Endothelial cell of umbilical vein (primary cell): Measurements from ENCODE around the gene TSPAN5. TPM values are rescaled to one million over a fixed set of nuclear protein-coding genes. Genes with fewer than 3 reads are reported as not detected.

ENCODE experiments used
- BruUV-seq: library from RNA; stranded (reverse); fragments of 400-500 nt; replicated peaks from 2 replicates; lab custom pipeline; 2021; lab: Mats Ljungman, UMichigan
- CTCF ChIA-PET: fragments of 300-600, 350-600 bp; sonication (Branson Sonifier 250); formaldehyde crosslinking; loops from one replicate; lab custom pipeline; 2021; ENCODE audit warnings: antibody characterized with exemption, inconsistent platforms; lab: Charles Lee
- POLR2A ChIA-PET: fragments of 300-600, 350-600 bp; sonication (Branson Sonifier 250); formaldehyde crosslinking; loops from one replicate; lab custom pipeline; 2021; ENCODE audit warnings: antibody characterized with exemption, inconsistent platforms; lab: Charles Lee
- DNase-seq: peaks from one replicate; pipeline ENCODE4 v3.0.0-alpha.2; 2011; ENCODE audit warnings: low read depth, low spot score
- FAIRE-seq: peaks from 2 replicates; lab custom pipeline; 2011; peaks lifted over from hg19 to GRCh38; lab: Jason Lieb, UNC
- H2AFZ ChIP-seq: 2 replicates; pipeline ENCODE4 v1.6.0; 2012; ENCODE audit warnings: low read depth, low read length, control low read depth, inconsistent platforms
- H3K27ac ChIP-seq: 2 replicates; pipeline ENCODE4 v1.5.1; 2011; ENCODE audit warnings: low read depth, mild to moderate bottlenecking, control low read depth, low read length, moderate library complexity; ENCODE audit not compliant: insufficient read depth
- H3K27me3 ChIP-seq, 2 experiments: 2 replicates each; pipeline versions ENCODE4 v1.6.0 to v1.6.1; 2011; ENCODE audit warnings: low read length in 2 of 2, mixed read lengths in 1 of 2; ENCODE audit not compliant: control insufficient read depth in 2 of 2, insufficient read depth in 2 of 2
- H3K36me3 ChIP-seq, 2 experiments: 2 replicates in 1 of 2; 3 replicates in 1 of 2; pipeline ENCODE4 v1.5.1; 2011; ENCODE audit warnings: low read length in 2 of 2, mild to moderate bottlenecking in 1 of 2, moderate library complexity in 1 of 2; ENCODE audit not compliant: control insufficient read depth in 2 of 2, insufficient read depth in 2 of 2; ENCODE audit errors: extremely low read depth in 1 of 2
- H3K4me1 ChIP-seq: 3 replicates; pipeline ENCODE4 v1.5.1; 2011; ENCODE audit warnings: mild to moderate bottlenecking, low read length; ENCODE audit not compliant: control insufficient read depth, insufficient read depth; ENCODE audit errors: extremely low read depth
- H3K4me2 ChIP-seq: 2 replicates; pipeline ENCODE4 v1.6.1; 2011; ENCODE audit warnings: low read length, control low read depth, mixed read lengths; ENCODE audit not compliant: insufficient read depth
- H3K4me3 ChIP-seq, 3 experiments: fragments of 200-600 bp in 1 of 3; sonication (generic), shearing (Covaris generic) in 1 of 3; replicated peaks in 1 of 3; 2 replicates each; pipeline ENCODE4 v1.5.1; 2011 to 2016; ENCODE audit warnings: control low read depth in 3 of 3, low read length in 3 of 3, mild to moderate bottlenecking in 2 of 3, inconsistent platforms in 1 of 3, low read depth in 1 of 3, moderate library complexity in 1 of 3; ENCODE audit not compliant: insufficient read depth in 1 of 3
- H3K79me2 ChIP-seq: 2 replicates; pipeline ENCODE4 v1.6.0; 2012; ENCODE audit warnings: low read length, inconsistent platforms; ENCODE audit not compliant: control insufficient read depth, insufficient read depth
- H3K9ac ChIP-seq: replicated peaks from 2 replicates; pipeline ENCODE3; 2011; ENCODE audit warnings: low read length, control low read depth; ENCODE audit not compliant: insufficient read depth; ENCODE audit errors: extremely low read depth
- H3K9me1 ChIP-seq: replicated peaks from 3 replicates; pipeline ENCODE4 v1.6.0; 2011; ENCODE audit warnings: mild to moderate bottlenecking, low read length; ENCODE audit not compliant: control insufficient read depth, insufficient read depth; ENCODE audit errors: extremely low read depth
- H3K9me3 ChIP-seq: replicated peaks from 2 replicates; pipeline ENCODE4 v1.5.1; 2012; ENCODE audit warnings: low read length, inconsistent platforms; ENCODE audit not compliant: control insufficient read depth, insufficient read depth
- H4K20me1 ChIP-seq: replicated peaks from 2 replicates; pipeline ENCODE3; 2011; ENCODE audit warnings: mild to moderate bottlenecking, low read length; ENCODE audit not compliant: control insufficient read depth, insufficient read depth; ENCODE audit errors: extremely low read depth
- EZH2 ChIP-seq: IDR thresholded peaks from 2 replicates; pipeline ENCODE4 v1.6.1; 2012; ENCODE audit warnings: borderline replicate concordance, low read depth, mild to moderate bottlenecking, moderate library complexity, low read length, inconsistent platforms; ENCODE audit not compliant: severe bottlenecking
- FOS ChIP-seq: IDR thresholded peaks from 2 replicates; pipeline ENCODE4 v1.6.1; 2011; ENCODE audit warnings: mild to moderate bottlenecking, low read length, moderate library complexity, borderline replicate concordance; ENCODE audit not compliant: insufficient read depth
- GATA2 ChIP-seq: IDR thresholded peaks from 2 replicates; pipeline ENCODE4 v1.7.0; 2011; ENCODE audit warnings: low read depth, mild to moderate bottlenecking, moderate library complexity, mixed read lengths, low read length; ENCODE audit not compliant: insufficient read length, insufficient read depth
- JUN ChIP-seq: IDR thresholded peaks from 2 replicates; pipeline ENCODE4 v1.6.1; 2011; ENCODE audit warnings: borderline replicate concordance, low read depth; ENCODE audit not compliant: insufficient read length, insufficient read depth
- MYC ChIP-seq: IDR thresholded peaks from one replicate; pipeline ENCODE4 v1.6.1; 2011; ENCODE audit warnings: mild to moderate bottlenecking, low read depth, low read length
- POLR2A ChIP-seq: IDR thresholded peaks from 2 replicates; pipeline ENCODE4 v1.6.1; 2012; ENCODE audit warnings: low read depth, mild to moderate bottlenecking, control low read depth, low read length
- POLR2AphosphoS5 ChIP-seq: IDR thresholded peaks from 2 replicates; pipeline ENCODE4 v1.6.1; 2012; ENCODE audit warnings: low read depth, mild to moderate bottlenecking, control low read depth, low read length, moderate library complexity; ENCODE audit not compliant: insufficient read depth
- dilution Hi-C: fragments of 300-500 bp; cut with MboI; formaldehyde crosslinking; loops from one replicate; pipeline ENCODE4 v1.15.0; 2019; ENCODE audit warnings: low sequenced_read_pairs; ENCODE audit not compliant: extremely low pct_ligation_motif_present
- intact Hi-C: fragments of 100-400 bp; cut with micrococcal nuclease; formaldehyde crosslinking; loops from one replicate; pipeline ENCODE4 v1.10.0; 2022
- polyA plus RNA-seq, 4 experiments: library from polyadenylated mRNA; depleted of rRNA in 3 of 4; stranded (reverse) in 3 of 4; unstranded in 1 of 4; fragments of >200 nt; gene quantifications; 2 replicates each; pipeline versions ENCODE4 v1.2.1 to v1.2.3, GENCODE V29; 2011 to 2012; ENCODE audit warnings: missing spikeins in 1 of 4
- total RNA-seq: library from RNA; stranded (reverse); gene quantifications from 2 replicates; pipeline ENCODE4 v1.2.3, GENCODE V29; 2021
- TF ChIP-seq, protein P1 (sequence below), 2 donors: IDR thresholded peaks; 1 replicate in 1 of 2; 2 replicates in 1 of 2; pipeline ENCODE4 v1.5.1; 2011; ENCODE audit warnings: low read length in 2 of 2, mild to moderate bottlenecking in 2 of 2, moderate library complexity in 2 of 2, control low read depth in 1 of 2, inconsistent platforms in 1 of 2, low read depth in 1 of 2; ENCODE audit not compliant: insufficient read depth in 1 of 2; ENCODE audit errors: extremely low read depth in 1 of 2
- TF ChIP-seq, protein P2 (sequence below): IDR thresholded peaks from 2 replicates; pipeline ENCODE4 v1.6.1; 2011; ENCODE audit not compliant: insufficient read depth, insufficient read length

TSPAN5 gene
- total and polyA plus RNA-seq, 2 donors (not counting 3 experiments of a cell fraction or from before 2014, with no cell fraction given), result 45.1 to 50.2 TPM

DNA sequence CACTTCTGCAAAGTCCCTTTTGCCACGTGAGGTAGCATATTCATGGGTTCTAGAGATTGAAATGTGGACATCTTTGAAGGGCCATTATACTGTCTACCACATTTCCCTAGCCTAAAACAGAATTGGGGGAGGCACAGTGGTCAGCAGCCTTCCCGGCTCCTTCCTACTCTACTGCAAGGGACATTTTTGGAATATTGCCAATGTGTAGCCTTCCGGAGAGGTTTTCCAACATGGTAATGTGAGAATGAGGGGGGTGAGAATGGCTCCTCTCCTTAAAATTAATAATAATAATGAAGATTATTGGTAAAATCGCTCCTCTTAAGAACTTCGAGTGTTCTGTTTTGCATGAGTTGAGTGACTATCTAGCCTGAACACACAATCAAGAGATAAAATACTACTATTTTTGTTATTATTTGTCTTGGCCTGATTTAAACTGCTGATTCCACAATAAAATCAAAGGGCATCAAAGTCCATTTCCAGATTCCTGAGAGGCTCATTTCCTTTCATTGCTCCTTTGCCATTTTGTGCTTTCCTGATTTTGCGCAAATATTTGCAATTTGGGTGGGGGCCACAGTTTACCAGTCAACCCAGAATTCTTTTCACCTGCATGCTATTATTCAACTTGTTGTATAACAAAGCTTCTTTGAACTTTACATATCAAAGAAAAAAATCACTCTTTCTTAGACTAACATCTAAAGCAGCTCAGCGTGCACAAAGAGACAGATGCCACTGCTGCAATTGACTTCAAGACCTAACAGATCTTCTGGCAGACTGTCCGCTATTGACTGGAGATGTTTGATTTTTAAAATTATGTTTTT, 27.0 kb upstream of the TSPAN5 start:
- H3K9me3 ChIP-seq, result no peaks in the 10 kb centered on the region
- H3K79me2 ChIP-seq, result no peaks in the 10 kb centered on the region
- H3K27me3 ChIP-seq, result no peaks in the 10 kb centered on the region
- peak overlapping the region; percentile 32 for H2AFZ ChIP-seq
- intact Hi-C loops (loop anchor here (10.0 kb wide), 2 partner anchors 239 to 309 kb away; partner anchors contain the start of genes EIF4E and METAP1), dilution Hi-C loops (no loop called here)
- no peaks in the 10 kb centered on the region for H4K20me1 ChIP-seq
- H3K4me1 ChIP-seq, result peaks cover 64% of the 10 kb centered on the region
- DNase-seq (peak; percentile 63), FAIRE-seq (peak; percentile 78)
- H3K9ac ChIP-seq, result no peak overlapping the region
- no peak overlapping the region for H3K4me3 ChIP-seq
- TF ChIP-seq GATA2, result peak; percentile 74
- TF ChIP-seq, protein P1, sequence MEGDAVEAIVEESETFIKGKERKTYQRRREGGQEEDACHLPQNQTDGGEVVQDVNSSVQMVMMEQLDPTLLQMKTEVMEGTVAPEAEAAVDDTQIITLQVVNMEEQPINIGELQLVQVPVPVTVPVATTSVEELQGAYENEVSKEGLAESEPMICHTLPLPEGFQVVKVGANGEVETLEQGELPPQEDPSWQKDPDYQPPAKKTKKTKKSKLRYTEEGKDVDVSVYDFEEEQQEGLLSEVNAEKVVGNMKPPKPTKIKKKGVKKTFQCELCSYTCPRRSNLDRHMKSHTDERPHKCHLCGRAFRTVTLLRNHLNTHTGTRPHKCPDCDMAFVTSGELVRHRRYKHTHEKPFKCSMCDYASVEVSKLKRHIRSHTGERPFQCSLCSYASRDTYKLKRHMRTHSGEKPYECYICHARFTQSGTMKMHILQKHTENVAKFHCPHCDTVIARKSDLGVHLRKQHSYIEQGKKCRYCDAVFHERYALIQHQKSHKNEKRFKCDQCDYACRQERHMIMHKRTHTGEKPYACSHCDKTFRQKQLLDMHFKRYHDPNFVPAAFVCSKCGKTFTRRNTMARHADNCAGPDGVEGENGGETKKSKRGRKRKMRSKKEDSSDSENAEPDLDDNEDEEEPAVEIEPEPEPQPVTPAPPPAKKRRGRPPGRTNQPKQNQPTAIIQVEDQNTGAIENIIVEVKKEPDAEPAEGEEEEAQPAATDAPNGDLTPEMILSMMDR (IDR thresholded peaks at IDR 0.05; ENCODE audit: extremely low read depth in 1 of 2, insufficient read depth in 1 of 2, low read depth in 1 of 2, low read length in 2 of 2), result no peak
- peak; percentile 58 for TF ChIP-seq POLR2AphosphoS5
- no peak for TF ChIP-seq FOS
- TF ChIP-seq MYC, result no peak
- TF ChIP-seq POLR2A, result peak; percentile 26
- no peak for TF ChIP-seq JUN
- TF ChIP-seq, protein P2, sequence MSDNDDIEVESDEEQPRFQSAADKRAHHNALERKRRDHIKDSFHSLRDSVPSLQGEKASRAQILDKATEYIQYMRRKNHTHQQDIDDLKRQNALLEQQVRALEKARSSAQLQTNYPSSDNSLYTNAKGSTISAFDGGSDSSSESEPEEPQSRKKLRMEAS, result no peak
- TF ChIP-seq EZH2, result no peak
- H3K9me1 ChIP-seq, result no peaks in the 10 kb centered on the region
- ChIA-PET CTCF (interaction anchor here (1.0 kb wide), 1 partner anchor 218 kb away, joined by 5 read pairs; no protein-coding TSS in a partner anchor), POLR2A (no interaction called here)
- no peaks in the 10 kb centered on the region for H3K36me3 ChIP-seq
- BruUV-seq, result no TSS peak
- peak overlapping the region; percentile 37 for H3K4me2 ChIP-seq
- H3K27ac ChIP-seq, result peak overlapping the region; percentile 28
